ENCODE results near the gene GNB1L.

GNB1L gene

GRCh38 chr22:19859861-19860510, 5.3 kb upstream of the GNB1L start:
- Histone ChIP-seq H3K9me3 (replicated peaks in 1 of 2; ENCODE audit: control insufficient read depth in 2 of 2, insufficient read depth in 1 of 2, low read depth in 1 of 2, low read length in 2 of 2) (no peaks in the 10 kb centered on the region), H3K4me2 (ENCODE audit: insufficient read depth, low read length, poor library complexity, severe bottlenecking) (no peak overlapping the region), H2BK120ac (ENCODE audit: low read depth, low read length) (no peak overlapping the region), H2AK5ac (ENCODE audit: low read depth, low read length) (no peak overlapping the region), H2BK5ac (ENCODE audit: low read length) (no peak overlapping the region), H2BK15ac (ENCODE audit: low read length) (no peak overlapping the region), H3K36me3 (replicated peaks in 1 of 2; ENCODE audit: control insufficient read depth in 2 of 2, insufficient read depth in 2 of 2, low read length in 2 of 2) (no peaks in the 10 kb centered on the region), H2AFZ (ENCODE audit: low read length) (no peak overlapping the region), H3K23ac (ENCODE audit: low read depth, low read length, poor library complexity) (no peak overlapping the region), H3K27ac (replicated peaks; ENCODE audit: low read length) (no peak overlapping the region), H2BK12ac (ENCODE audit: low read length) (no peak overlapping the region), H4K8ac (ENCODE audit: low read depth, low read length) (no peak overlapping the region), H3K27me3 (ENCODE audit: control insufficient read depth in 3 of 3, insufficient read depth in 3 of 3, low read depth in 1 of 3, low read length in 3 of 3) (no peaks in the 10 kb centered on the region), H3K9ac (ENCODE audit: low read depth, low read length, poor library complexity) (no peak overlapping the region), H3K4me1 (ENCODE audit: control insufficient read depth in 2 of 2, insufficient read depth in 1 of 2, low read depth in 1 of 2, low read length in 2 of 2) (peaks cover 3 to 4% of the 10 kb centered on the region in 2 donors), H3K4me3 (ENCODE audit: low read length in 2 of 2) (no peak overlapping the region), H3K14ac (ENCODE audit: low read length) (no peak overlapping the region), H3K18ac (ENCODE audit: low read length) (no peak overlapping the region), H3K4ac (ENCODE audit: low read length) (no peak overlapping the region), H4K91ac (ENCODE audit: low read depth, low read length, poor library complexity) (no peak overlapping the region), H3K79me1 (ENCODE audit: low read depth, low read length) (peaks cover 6% of the 10 kb centered on the region)
- no CpG with 5 or more reads among the region's 8 CpGs for WGBS, 2 donors (ENCODE audit: extremely low coverage in 2 of 2, insufficient read length in 2 of 2, insufficient replicate concordance in 1 of 2)
- no peak for DNase-seq (ENCODE audit: low spot score)

- no peak overlapping the region for H2BK5ac ChIP-seq (ENCODE audit: low read length)
- no peak overlapping the region for H3K4me2 ChIP-seq (ENCODE audit: insufficient read depth, low read length, poor library complexity, severe bottlenecking)
- H3K4me1 ChIP-seq (ENCODE audit: control insufficient read depth in 2 of 2, insufficient read depth in 1 of 2, low read depth in 1 of 2, low read length in 2 of 2) = peaks cover 12 to 15% of the 10 kb centered on the region in 2 donors
- no peak overlapping the region for H2BK15ac ChIP-seq (ENCODE audit: low read length)
- H3K79me1 ChIP-seq (ENCODE audit: low read depth, low read length) = peaks cover 13% of the 10 kb centered on the region
- H3K9ac ChIP-seq (ENCODE audit: low read depth, low read length, poor library complexity) = no peak overlapping the region
- H3K4me3 ChIP-seq (ENCODE audit: low read length in 2 of 2) = no peak overlapping the region
- no peak overlapping the region for H2BK12ac ChIP-seq (ENCODE audit: low read length)
- H3K18ac ChIP-seq (ENCODE audit: low read length) = no peak overlapping the region
- H4K8ac ChIP-seq (ENCODE audit: low read depth, low read length) = no peak overlapping the region
- H3K9me3 ChIP-seq (replicated peaks in 1 of 2; ENCODE audit: control insufficient read depth in 2 of 2, insufficient read depth in 1 of 2, low read depth in 1 of 2, low read length in 2 of 2) = no peaks in the 10 kb centered on the region
- no peak overlapping the region for H3K27ac ChIP-seq (replicated peaks; ENCODE audit: low read length)
- no peak overlapping the region for H3K4ac ChIP-seq (ENCODE audit: low read length)
- peaks cover under 1 to 6% of the 10 kb centered on the region in 2 donors for H3K36me3 ChIP-seq (replicated peaks in 1 of 2; ENCODE audit: control insufficient read depth in 2 of 2, insufficient read depth in 2 of 2, low read length in 2 of 2)
- no peak for DNase-seq (ENCODE audit: low spot score)
- no peak overlapping the region for H2AFZ ChIP-seq (ENCODE audit: low read length)
- no peak overlapping the region for H3K23ac ChIP-seq (ENCODE audit: low read depth, low read length, poor library complexity)
- H2BK120ac ChIP-seq (ENCODE audit: low read depth, low read length) = no peak overlapping the region
- no peak overlapping the region for H4K91ac ChIP-seq (ENCODE audit: low read depth, low read length, poor library complexity)
- H2AK5ac ChIP-seq (ENCODE audit: low read depth, low read length) = no peak overlapping the region
- H3K14ac ChIP-seq (ENCODE audit: low read length) = no peak overlapping the region
- 100% methylated on average over 1 of the region's 3 CpGs; no CpG with 5 or more reads in 1 of the 2 donors for WGBS, 2 donors (ENCODE audit: extremely low coverage in 2 of 2, insufficient read length in 2 of 2, insufficient replicate concordance in 1 of 2)
- no peaks in the 10 kb centered on the region for H3K27me3 ChIP-seq (ENCODE audit: control insufficient read depth in 3 of 3, insufficient read depth in 3 of 3, low read depth in 1 of 3, low read length in 3 of 3)
These were observed 2.7 kb upstream of the GNB1L start for GRCh38 chr22:19857382-19857781.

- peak overlapping the region; percentile 95 for H2AFZ ChIP-seq (ENCODE audit: low read length)
- H3K4me2 ChIP-seq (ENCODE audit: insufficient read depth, low read length, poor library complexity, severe bottlenecking) = peak overlapping the region; percentile 92
- peak overlapping the region; percentile 100 for H3K23ac ChIP-seq (ENCODE audit: low read depth, low read length, poor library complexity)
- peak overlapping the region; percentile 90 for H2BK15ac ChIP-seq (ENCODE audit: low read length)
- DNase-seq (ENCODE audit: low spot score) = no peak
- H3K14ac ChIP-seq (ENCODE audit: low read length) = peak overlapping the region; percentile 99
- peak overlapping the region; percentile 97 for H3K9ac ChIP-seq (ENCODE audit: low read depth, low read length, poor library complexity)
- H4K8ac ChIP-seq (ENCODE audit: low read depth, low read length) = peak overlapping the region; percentile 86
- no CpG with 5 or more reads among the region's 24 CpGs for WGBS, 2 donors (ENCODE audit: extremely low coverage in 2 of 2, insufficient read length in 2 of 2, insufficient replicate concordance in 1 of 2)
- peaks cover 12 to 15% of the 10 kb centered on the region in 2 donors for H3K4me1 ChIP-seq (ENCODE audit: control insufficient read depth in 2 of 2, insufficient read depth in 1 of 2, low read depth in 1 of 2, low read length in 2 of 2)
- peak overlapping the region; percentile 98 for H2BK5ac ChIP-seq (ENCODE audit: low read length)
- H4K91ac ChIP-seq (ENCODE audit: low read depth, low read length, poor library complexity) = no peak overlapping the region
- peaks cover 24% of the 10 kb centered on the region for H3K79me1 ChIP-seq (ENCODE audit: low read depth, low read length)
- no peaks in the 10 kb centered on the region for H3K9me3 ChIP-seq (replicated peaks in 1 of 2; ENCODE audit: control insufficient read depth in 2 of 2, insufficient read depth in 1 of 2, low read depth in 1 of 2, low read length in 2 of 2)
- H3K18ac ChIP-seq (ENCODE audit: low read length) = peak overlapping the region; percentile 100
- H2BK120ac ChIP-seq (ENCODE audit: low read depth, low read length) = peak overlapping the region; percentile 1
- peaks cover 17 to 23% of the 10 kb centered on the region in 2 donors for H3K36me3 ChIP-seq (replicated peaks in 1 of 2; ENCODE audit: control insufficient read depth in 2 of 2, insufficient read depth in 2 of 2, low read length in 2 of 2)
- peak overlapping the region; percentile 86 for H3K4ac ChIP-seq (ENCODE audit: low read length)
- H2BK12ac ChIP-seq (ENCODE audit: low read length) = peak overlapping the region; percentile 18
- peak overlapping the region; percentile 91 to 92 for H3K4me3 ChIP-seq (ENCODE audit: low read length in 2 of 2)
- peak overlapping the region; percentile 55 for H3K27ac ChIP-seq (replicated peaks; ENCODE audit: low read length)
- H3K27me3 ChIP-seq (ENCODE audit: control insufficient read depth in 3 of 3, insufficient read depth in 3 of 3, low read depth in 1 of 3, low read length in 3 of 3) = no peaks in the 10 kb centered on the region
- H2AK5ac ChIP-seq (ENCODE audit: low read depth, low read length) = peak overlapping the region; percentile 36
These were observed 1.1 kb upstream of the GNB1L start for GRCh38 chr22:19855504-19856409.
